Right atrium auricular region (tissue), 2 donors: Measurements from ENCODE around the gene RHCG. TPM values are rescaled to one million over a fixed set of nuclear protein-coding genes. Genes with fewer than 3 reads are reported as not detected.

ENCODE experiments used
- DNase-seq: peaks from one replicate; pipeline ENCODE4 v3.0.0-alpha.2; 2019; ENCODE audit warnings: low spot score
- H3K27ac ChIP-seq, 2 donors: fragments of 200-600 bp; sonication (generic); 1 replicate in 1 of 2; 2 replicates in 1 of 2; pipeline ENCODE4 v1.5.1; 2016 to 2019
- H3K27me3 ChIP-seq, 2 donors: fragments of 200-600 bp; sonication (generic); one replicate each; pipeline versions ENCODE4 v1.5.1 to v1.6.0; 2017 to 2019
- H3K36me3 ChIP-seq: fragments of 200-600 bp; sonication (generic); one replicate; pipeline ENCODE4 v1.5.1; 2016
- H3K4me1 ChIP-seq, 2 donors: fragments of 200-600 bp; sonication (generic); one replicate each; pipeline versions ENCODE4 v1.5.1 to v1.6.0; 2017 to 2019
- H3K4me3 ChIP-seq, 2 donors: fragments of 200-600 bp; sonication (generic); 1 replicate in 1 of 2; 2 replicates in 1 of 2; pipeline ENCODE4 v1.5.1; 2017 to 2019; ENCODE audit warnings: mild to moderate bottlenecking in 1 of 2, moderate library complexity in 1 of 2
- H3K9me3 ChIP-seq, 2 donors: fragments of 200-600 bp; sonication (generic); one replicate each; pipeline ENCODE4 v1.5.1; 2019
- total RNA-seq, 2 donors: library from RNA; depleted of rRNA; stranded (reverse); fragments of >200 nt; gene quantifications; one replicate each; pipeline ENCODE4 v1.1.0, GENCODE V29; 2016
- TF ChIP-seq, protein P1 (sequence below), 2 donors: fragments of 200-600 bp; sonication (generic); IDR thresholded peaks; one replicate each; pipeline ENCODE4 v1.5.1; 2019; ENCODE audit warnings: antibody characterized with exemption in 2 of 2

RHCG gene
- total RNA-seq, 2 donors from 2014 or later: 0.37 to 0.43 TPM

DNA sequence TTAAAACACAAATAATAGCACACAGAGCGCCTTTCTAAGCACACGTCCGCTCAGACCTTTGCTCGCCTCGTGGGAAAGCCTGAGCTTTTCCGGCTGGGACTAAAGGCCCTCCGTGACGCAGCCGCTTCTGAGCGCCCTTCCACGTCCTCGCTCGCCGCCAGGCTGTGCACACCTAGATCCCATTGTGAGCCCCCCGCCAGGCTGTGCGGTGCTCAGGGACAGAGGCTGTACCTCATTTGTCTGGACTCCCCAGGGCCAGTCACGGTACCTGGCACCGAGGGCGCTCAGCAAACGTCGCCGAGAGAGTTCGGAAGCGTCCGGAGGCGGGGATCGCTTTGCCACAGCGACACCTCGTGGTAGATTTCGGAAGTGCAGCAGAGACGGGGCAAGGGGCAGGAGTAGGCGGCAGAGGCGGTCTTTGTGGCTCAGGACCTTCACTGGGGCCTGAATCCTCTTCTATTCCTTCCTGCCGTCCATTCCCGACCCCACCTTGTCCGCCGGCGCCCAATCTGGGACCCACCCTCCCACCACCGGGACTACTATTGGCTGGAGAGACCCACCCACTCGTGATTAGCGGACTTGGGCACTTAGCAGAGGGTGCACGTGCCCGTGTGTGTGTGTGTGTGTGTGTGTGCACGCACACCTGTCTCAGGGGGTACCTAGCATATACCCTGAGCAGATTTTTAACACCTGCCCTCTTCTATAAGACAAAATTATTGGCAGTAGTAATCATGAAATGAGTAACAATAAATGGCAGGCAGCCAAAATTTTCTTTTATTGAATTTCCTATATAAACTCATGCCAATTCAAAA, 65.6 kb downstream of the RHCG start:
- Histone ChIP-seq H3K36me3 (no peaks in the 10 kb centered on the region), H3K9me3 (no peaks in the 10 kb centered on the region), H3K4me3 (peak overlapping the region; percentile 36 to 51), H3K4me1 (peaks cover 0 to 12% of the 10 kb centered on the region in 2 donors), H3K27me3 (no peaks in the 10 kb centered on the region), H3K27ac (no peak overlapping the region)
- DNase-seq: peak; percentile 87
- TF ChIP-seq, protein P1, sequence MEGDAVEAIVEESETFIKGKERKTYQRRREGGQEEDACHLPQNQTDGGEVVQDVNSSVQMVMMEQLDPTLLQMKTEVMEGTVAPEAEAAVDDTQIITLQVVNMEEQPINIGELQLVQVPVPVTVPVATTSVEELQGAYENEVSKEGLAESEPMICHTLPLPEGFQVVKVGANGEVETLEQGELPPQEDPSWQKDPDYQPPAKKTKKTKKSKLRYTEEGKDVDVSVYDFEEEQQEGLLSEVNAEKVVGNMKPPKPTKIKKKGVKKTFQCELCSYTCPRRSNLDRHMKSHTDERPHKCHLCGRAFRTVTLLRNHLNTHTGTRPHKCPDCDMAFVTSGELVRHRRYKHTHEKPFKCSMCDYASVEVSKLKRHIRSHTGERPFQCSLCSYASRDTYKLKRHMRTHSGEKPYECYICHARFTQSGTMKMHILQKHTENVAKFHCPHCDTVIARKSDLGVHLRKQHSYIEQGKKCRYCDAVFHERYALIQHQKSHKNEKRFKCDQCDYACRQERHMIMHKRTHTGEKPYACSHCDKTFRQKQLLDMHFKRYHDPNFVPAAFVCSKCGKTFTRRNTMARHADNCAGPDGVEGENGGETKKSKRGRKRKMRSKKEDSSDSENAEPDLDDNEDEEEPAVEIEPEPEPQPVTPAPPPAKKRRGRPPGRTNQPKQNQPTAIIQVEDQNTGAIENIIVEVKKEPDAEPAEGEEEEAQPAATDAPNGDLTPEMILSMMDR (IDR thresholded peaks at IDR 0.05): peak; percentile 97 to 99

DNA sequence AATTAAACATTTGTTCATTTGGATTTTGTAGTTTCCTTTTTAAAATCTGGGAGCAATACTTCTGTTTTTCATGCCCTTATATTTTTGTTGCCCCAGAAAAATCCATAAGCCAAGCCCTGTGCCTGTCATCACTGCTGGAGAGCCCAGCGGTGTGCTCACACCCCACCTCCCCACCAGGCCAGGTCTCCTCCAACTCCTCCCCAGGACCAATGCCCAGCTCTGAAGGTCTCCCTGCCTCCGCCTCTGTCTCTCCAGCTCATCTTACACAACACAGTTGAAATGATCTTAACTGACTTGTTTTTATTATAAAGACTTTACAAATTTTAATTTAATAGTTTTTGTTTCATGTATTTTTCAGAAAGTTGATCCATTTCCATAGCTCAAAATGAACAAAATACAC, 66.4 kb downstream of the RHCG start:
- H3K4me3 ChIP-seq: peak overlapping the region in 1 of 2 donors; percentile 51
- DNase-seq: no peak
- no peaks in the 10 kb centered on the region for H3K9me3 ChIP-seq
- H3K4me1 ChIP-seq: peaks cover 0 to 12% of the 10 kb centered on the region in 2 donors
- H3K27me3 ChIP-seq: no peaks in the 10 kb centered on the region
- TF ChIP-seq, protein P1 (IDR thresholded peaks at IDR 0.05): no peak
- H3K27ac ChIP-seq: no peak overlapping the region
- no peaks in the 10 kb centered on the region for H3K36me3 ChIP-seq

DNA sequence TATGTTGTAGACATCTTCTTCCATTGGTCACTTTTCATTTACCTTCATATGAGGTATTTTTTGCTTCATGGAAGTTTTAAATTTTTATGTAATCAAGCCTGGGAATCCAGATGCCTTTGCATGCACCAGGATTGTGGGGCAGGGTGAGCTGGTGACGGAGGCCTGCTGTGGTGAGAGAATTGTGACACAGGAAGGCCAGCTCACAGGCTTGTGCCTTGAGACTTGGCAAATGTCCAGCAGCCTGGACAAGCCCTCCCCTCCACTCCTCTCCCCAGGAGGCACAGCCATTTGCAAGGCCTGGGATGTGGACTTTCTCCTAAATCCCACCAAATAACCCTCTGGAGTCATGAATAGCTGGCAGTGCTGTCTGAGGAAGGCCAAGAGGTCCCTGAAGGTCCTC, 67.4 kb downstream of the RHCG start:
- DNase-seq: no peak
- no peak overlapping the region for H3K4me3 ChIP-seq
- H3K27ac ChIP-seq: no peak overlapping the region
- H3K9me3 ChIP-seq: no peaks in the 10 kb centered on the region
- no peaks in the 10 kb centered on the region for H3K27me3 ChIP-seq
- TF ChIP-seq, protein P1 (IDR thresholded peaks at IDR 0.05): no peak
- H3K4me1 ChIP-seq: peaks cover 0 to 12% of the 10 kb centered on the region in 2 donors
- no peaks in the 10 kb centered on the region for H3K36me3 ChIP-seq

DNA sequence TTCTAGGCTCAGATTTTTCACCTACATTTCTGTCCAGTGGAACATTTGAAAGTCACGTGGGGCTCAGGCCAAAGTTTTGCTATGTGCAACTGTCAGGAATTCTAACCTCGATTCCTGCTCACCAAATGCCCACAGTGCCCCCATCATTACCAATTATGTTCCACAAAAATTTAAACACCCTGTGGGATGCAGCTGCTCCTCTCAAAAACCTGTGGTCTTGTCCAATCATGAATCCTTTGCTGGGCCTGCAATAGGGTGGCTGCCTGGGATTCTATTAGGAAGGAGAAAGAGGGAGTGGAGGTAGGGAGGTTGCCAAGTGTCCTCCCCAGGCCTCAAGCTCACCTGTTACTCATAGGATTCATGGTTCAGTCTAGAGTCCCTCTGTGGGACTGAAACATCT, 68.1 kb downstream of the RHCG start:
- Histone ChIP-seq H3K27me3 (no peaks in the 10 kb centered on the region), H3K27ac (no peak overlapping the region), H3K4me1 (peaks cover 0 to 12% of the 10 kb centered on the region in 2 donors), H3K9me3 (no peaks in the 10 kb centered on the region), H3K4me3 (no peak overlapping the region), H3K36me3 (no peaks in the 10 kb centered on the region)
- no peak for DNase-seq
- TF ChIP-seq, protein P1 (IDR thresholded peaks at IDR 0.05): no peak

DNA sequence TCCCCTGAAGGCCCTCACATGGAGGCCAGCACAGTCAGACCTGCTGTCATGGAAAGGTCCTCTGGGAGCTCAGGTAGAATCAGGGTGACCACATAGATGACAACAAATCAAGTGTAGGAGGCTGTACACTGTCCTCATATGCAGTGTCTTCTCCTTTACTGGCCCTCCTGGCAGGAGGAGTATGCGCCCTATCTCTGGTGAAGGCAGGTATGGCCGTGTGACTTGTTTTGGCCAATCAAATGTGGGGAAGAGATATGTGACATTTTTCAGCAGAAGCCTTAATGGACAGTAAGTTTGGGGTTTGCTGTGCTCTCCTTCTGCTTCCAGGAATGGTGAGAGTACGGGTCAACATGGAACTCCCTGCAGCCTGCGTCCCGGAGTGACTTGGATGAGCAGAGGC, 69.9 kb downstream of the RHCG start:
- Histone ChIP-seq H3K9me3 (no peaks in the 10 kb centered on the region), H3K4me3 (no peak overlapping the region), H3K27ac (no peak overlapping the region), H3K4me1 (peaks cover 0 to 12% of the 10 kb centered on the region in 2 donors), H3K36me3 (no peaks in the 10 kb centered on the region), H3K27me3 (no peaks in the 10 kb centered on the region)
- TF ChIP-seq, protein P1 (IDR thresholded peaks at IDR 0.05): no peak
- no peak for DNase-seq
